Naive thymus-derived CD4-positive, alpha-beta T cell (primary cell): ENCODE results near the gene RSPO3. TPM values are rescaled to one million over a fixed set of nuclear protein-coding genes. Genes with fewer than 3 reads are reported as not detected.

ENCODE experiments used
- ATAC-seq: fragments of 150-1000 bp; cut with Tn5 transposase; 2 replicates; pipeline ENCODE4 v1.10.0; 2021; ENCODE audit warnings: mild to moderate bottlenecking, moderate library complexity
- CTCF ChIA-PET: fragments of 350-600 bp; sonication (Branson Sonifier 250); formaldehyde crosslinking; loops from one replicate; lab custom pipeline; 2021; ENCODE audit warnings: antibody characterized with exemption; lab: Charles Lee
- POLR2A ChIA-PET: fragments of 350-600 bp; sonication (Branson Sonifier 250); formaldehyde crosslinking; loops from one replicate; lab custom pipeline; 2021; ENCODE audit warnings: antibody characterized with exemption, inconsistent platforms; lab: Charles Lee
- DNase-seq, 9 donors: peaks; one replicate each; pipeline versions ENCODE4 v3.0.0 to v3.0.0-alpha.2; 2020 to 2022; ENCODE audit warnings: mixed read lengths in 1 of 9
- H3K27ac ChIP-seq: one replicate; pipeline ENCODE4 v1.7.0; 2013; ENCODE audit warnings: mild to moderate bottlenecking, low read depth, low read length, moderate library complexity
- H3K27me3 ChIP-seq, 2 donors: one replicate each; pipeline ENCODE4 v1.7.0; 2013; ENCODE audit warnings: low read length in 2 of 2, mild to moderate bottlenecking in 2 of 2, moderate library complexity in 2 of 2; ENCODE audit not compliant: control insufficient read depth in 2 of 2, insufficient read depth in 2 of 2
- H3K36me3 ChIP-seq, 3 experiments: 1 replicate in 2 of 3; 2 replicates in 1 of 3; pipeline ENCODE4 v1.7.0; 2013; ENCODE audit warnings: low read length in 3 of 3, mild to moderate bottlenecking in 3 of 3, moderate library complexity in 1 of 3; ENCODE audit not compliant: insufficient read depth in 3 of 3, control insufficient read depth in 2 of 3
- H3K4me1 ChIP-seq, 2 donors: one replicate each; pipeline ENCODE4 v1.7.0; 2013; ENCODE audit warnings: low read length in 2 of 2, mild to moderate bottlenecking in 2 of 2, moderate library complexity in 1 of 2; ENCODE audit not compliant: control insufficient read depth in 2 of 2, insufficient read depth in 2 of 2
- H3K4me3 ChIP-seq: 2 replicates; pipeline ENCODE4 v1.7.0; 2013; ENCODE audit warnings: mild to moderate bottlenecking, low read length
- H3K9me3 ChIP-seq, 3 experiments: 1 replicate in 2 of 3; 2 replicates in 1 of 3; pipeline ENCODE4 v1.7.0; 2013; ENCODE audit warnings: low read length in 3 of 3; ENCODE audit not compliant: control insufficient read depth in 2 of 3
- H3K27ac Mint-ChIP-seq, 9 donors: one replicate each; pipeline ENCODE4 v1.8.0; 2020 to 2022; ENCODE audit warnings: mixed read lengths in 9 of 9, mild to moderate bottlenecking in 8 of 9, moderate library complexity in 5 of 9, inconsistent platforms in 2 of 9
- H3K27me3 Mint-ChIP-seq, 5 donors: one replicate each; pipeline ENCODE4 v1.8.0; 2021 to 2022; ENCODE audit warnings: mixed read lengths in 5 of 5, mild to moderate bottlenecking in 1 of 5
- H3K36me3 Mint-ChIP-seq, 5 donors: one replicate each; pipeline ENCODE4 v1.8.0; 2020 to 2022; ENCODE audit warnings: mixed read lengths in 5 of 5, mild to moderate bottlenecking in 3 of 5, inconsistent platforms in 1 of 5
- H3K4me1 Mint-ChIP-seq, 7 donors: one replicate each; pipeline ENCODE4 v1.8.0; 2020 to 2022; ENCODE audit warnings: mixed read lengths in 7 of 7, mild to moderate bottlenecking in 3 of 7, inconsistent platforms in 1 of 7
- H3K4me3 Mint-ChIP-seq, 10 donors: one replicate each; pipeline ENCODE4 v1.8.0; 2020 to 2022; ENCODE audit warnings: mild to moderate bottlenecking in 10 of 10, mixed read lengths in 10 of 10, moderate library complexity in 6 of 10, inconsistent platforms in 2 of 10
- H3K9me3 Mint-ChIP-seq, 11 donors: one replicate each; pipeline ENCODE4 v1.8.0; 2020 to 2022; ENCODE audit warnings: mixed read lengths in 11 of 11, mild to moderate bottlenecking in 4 of 11, inconsistent platforms in 1 of 11, moderate library complexity in 1 of 11
- intact Hi-C, 2 donors: fragments of 100-400 bp; cut with micrococcal nuclease; formaldehyde crosslinking; loops; one replicate each; pipeline ENCODE4 v1.15.1; 2023
- polyA plus RNA-seq, 2 donors: library from polyadenylated mRNA; unstranded; fragments of 300-500 nt; fragmentation: Illumina TruSeq; gene quantifications; one replicate each; pipeline ENCODE4 v1.2.3, GENCODE V29; 2021
- total RNA-seq, 6 experiments: library from RNA in 5 of 6; stranded (reverse) in 5 of 6; gene quantifications; 1 replicate in 5 of 6; 2 replicates in 1 of 6; pipeline ENCODE4 v1.2.3 and lab custom pipeline; 2021 to 2026

The RSPO3 gene
- total and polyA plus RNA-seq, 7 experiments from 2014 or later: not detected

GRCh38 chr6:127124680-127125079, 6.2 kb downstream of the RSPO3 start:
- ATAC-seq (no peak), DNase-seq (no peak)
- Mint-ChIP-seq H3K27me3 (peaks cover 47 to 70% (median 53%) of the 10 kb centered on the region in 5 donors), H3K36me3 (no peaks in the 10 kb centered on the region), H3K4me1 (peaks cover 10 to 18% (median 12%) of the 10 kb centered on the region in 7 donors), H3K9me3 (no peaks in the 10 kb centered on the region), H3K4me3 (no peak overlapping the region), H3K27ac (no peak overlapping the region)
- ChIA-PET CTCF (no interaction called here), POLR2A (no interaction called here)
- intact Hi-C loops: no loop called here
- Histone ChIP-seq H3K9me3 (no peaks in the 10 kb centered on the region), H3K4me3 (no peak overlapping the region), H3K27me3 (peaks cover 0 to 15% of the 10 kb centered on the region in 2 donors), H3K36me3 (no peaks in the 10 kb centered on the region), H3K27ac (no peak overlapping the region), H3K4me1 (no peaks in the 10 kb centered on the region)

- Histone ChIP-seq H3K27ac (no peak overlapping the region), H3K27me3 (no peaks in the 10 kb centered on the region), H3K4me1 (no peaks in the 10 kb centered on the region), H3K9me3 (no peaks in the 10 kb centered on the region), H3K4me3 (no peak overlapping the region), H3K36me3 (no peaks in the 10 kb centered on the region)
- ChIA-PET POLR2A (no interaction called here), CTCF (no interaction called here)
- Mint-ChIP-seq H3K4me3 (no peak overlapping the region), H3K27me3 (peaks cover 22 to 59% (median 46%) of the 10 kb centered on the region in 5 donors), H3K36me3 (no peaks in the 10 kb centered on the region), H3K27ac (no peak overlapping the region), H3K4me1 (no peaks in the 10 kb centered on the region), H3K9me3 (no peaks in the 10 kb centered on the region)
- intact Hi-C loops: no loop called here
- ATAC-seq (no peak), DNase-seq (no peak)
Observed at GRCh38 chr6:127128066-127128465, 9.6 kb downstream of the RSPO3 start.

- ATAC-seq: no peak
- ChIA-PET POLR2A (no interaction called here), CTCF (no interaction called here)
- Histone ChIP-seq H3K9me3 (no peaks in the 10 kb centered on the region), H3K27me3 (no peaks in the 10 kb centered on the region), H3K4me1 (no peaks in the 10 kb centered on the region), H3K36me3 (no peaks in the 10 kb centered on the region), H3K4me3 (no peak overlapping the region), H3K27ac (no peak overlapping the region)
- Mint-ChIP-seq H3K9me3 (no peaks in the 10 kb centered on the region), H3K27me3 (peaks cover 14 to 50% (median 36%) of the 10 kb centered on the region in 5 donors), H3K4me1 (no peaks in the 10 kb centered on the region), H3K4me3 (no peak overlapping the region), H3K27ac (no peak overlapping the region), H3K36me3 (no peaks in the 10 kb centered on the region)
- intact Hi-C loops: no loop called here
- no peak for DNase-seq
Observed at GRCh38 chr6:127129251-127129650, 10.8 kb downstream of the RSPO3 start.

- H3K27ac Mint-ChIP-seq: no peak overlapping the region
- H3K4me3 Mint-ChIP-seq: no peak overlapping the region
- POLR2A ChIA-PET: interaction anchor here (0.6 kb wide), 1 partner anchor 18 kb away, joined by 4 read pairs; no protein-coding TSS in a partner anchor
- Histone ChIP-seq H3K27me3 (no peaks in the 10 kb centered on the region), H3K9me3 (no peaks in the 10 kb centered on the region), H3K4me3 (no peak overlapping the region), H3K4me1 (no peaks in the 10 kb centered on the region), H3K36me3 (no peaks in the 10 kb centered on the region), H3K27ac (no peak overlapping the region)
- H3K4me1 Mint-ChIP-seq: no peaks in the 10 kb centered on the region
- ATAC-seq (no peak), DNase-seq (no peak)
- peaks cover 16 to 51% (median 35%) of the 10 kb centered on the region in 5 donors for H3K27me3 Mint-ChIP-seq
- H3K9me3 Mint-ChIP-seq: no peaks in the 10 kb centered on the region
- CTCF ChIA-PET: no interaction called here
- intact Hi-C loops: no loop called here
- H3K36me3 Mint-ChIP-seq: no peaks in the 10 kb centered on the region
Observed at GRCh38 chr6:127131275-127131674, 12.8 kb downstream of the RSPO3 start.

- Histone ChIP-seq H3K27ac (no peak overlapping the region), H3K36me3 (no peaks in the 10 kb centered on the region), H3K4me1 (no peaks in the 10 kb centered on the region), H3K9me3 (no peaks in the 10 kb centered on the region), H3K4me3 (no peak overlapping the region), H3K27me3 (no peaks in the 10 kb centered on the region)
- no peak overlapping the region for H3K4me3 Mint-ChIP-seq
- no peaks in the 10 kb centered on the region for H3K4me1 Mint-ChIP-seq
- no peak for ATAC-seq
- intact Hi-C loops: no loop called here
- peaks cover 16 to 57% (median 31%) of the 10 kb centered on the region in 5 donors for H3K27me3 Mint-ChIP-seq
- ChIA-PET CTCF (no interaction called here), POLR2A (interaction anchor here (0.6 kb wide), 1 partner anchor 19 kb away, joined by 4 read pairs; no protein-coding TSS in a partner anchor)
- H3K27ac Mint-ChIP-seq: no peak overlapping the region
- DNase-seq: no peak
- no peaks in the 10 kb centered on the region for H3K36me3 Mint-ChIP-seq
- H3K9me3 Mint-ChIP-seq: no peaks in the 10 kb centered on the region
Observed at GRCh38 chr6:127131772-127132376, 13.4 kb downstream of the RSPO3 start.

- POLR2A ChIA-PET: no interaction called here
- no peak overlapping the region for H3K27ac ChIP-seq
- no peaks in the 10 kb centered on the region for H3K4me1 ChIP-seq
- Mint-ChIP-seq H3K36me3 (no peaks in the 10 kb centered on the region), H3K4me3 (no peak overlapping the region), H3K27me3 (peaks cover 14 to 46% (median 24%) of the 10 kb centered on the region in 5 donors), H3K27ac (no peak overlapping the region), H3K4me1 (no peaks in the 10 kb centered on the region), H3K9me3 (no peaks in the 10 kb centered on the region)
- H3K4me3 ChIP-seq: no peak overlapping the region
- H3K9me3 ChIP-seq: no peaks in the 10 kb centered on the region
- no peak for ATAC-seq
- no peaks in the 10 kb centered on the region for H3K27me3 ChIP-seq
- DNase-seq: no peak
- H3K36me3 ChIP-seq: no peaks in the 10 kb centered on the region
- CTCF ChIA-PET: no interaction called here
- intact Hi-C loops: no loop called here
Observed at GRCh38 chr6:127134136-127134535, 15.7 kb downstream of the RSPO3 start.

- H3K4me3 Mint-ChIP-seq: no peak overlapping the region
- ChIA-PET CTCF (no interaction called here), POLR2A (no interaction called here)
- Histone ChIP-seq H3K4me3 (no peak overlapping the region), H3K36me3 (no peaks in the 10 kb centered on the region), H3K9me3 (no peaks in the 10 kb centered on the region), H3K4me1 (no peaks in the 10 kb centered on the region), H3K27ac (no peak overlapping the region), H3K27me3 (no peaks in the 10 kb centered on the region)
- ATAC-seq (no peak), DNase-seq (no peak)
- no peak overlapping the region for H3K27ac Mint-ChIP-seq
- H3K9me3 Mint-ChIP-seq: no peaks in the 10 kb centered on the region
- H3K36me3 Mint-ChIP-seq: no peaks in the 10 kb centered on the region
- intact Hi-C loops: no loop called here
- H3K27me3 Mint-ChIP-seq: peaks cover 8 to 24% (median 10%) of the 10 kb centered on the region in 5 donors
- no peaks in the 10 kb centered on the region for H3K4me1 Mint-ChIP-seq
Observed at GRCh38 chr6:127136786-127137185, 18.3 kb downstream of the RSPO3 start.
